GM21529 (cell line): ENCODE measurements around the gene FZD1.
"Not testable (repeated sequence)": the region's sequence is repeated elsewhere in the genome, so short reads cannot be mapped to it uniquely, and the experiment has no call there.

Experiments
- ATAC-seq: cut with Tn5 transposase; IDR thresholded peaks from one replicate; pipeline ENCODE4 v1.9.1; 2021; ENCODE audit not compliant: unreplicated experiment

Gene FZD1

GRCh38 chr7:91295576-91295975 lies 31.3 kb downstream of the FZD1 start:
- no peak for ATAC-seq

GRCh38 chr7:91297939-91298338 lies 33.7 kb downstream of the FZD1 start:
- ATAC-seq, result no peak

GRCh38 chr7:91299952-91300775 lies 35.9 kb downstream of the FZD1 start:
- no peak for ATAC-seq

- ATAC-seq, result no peak
Observed at GRCh38 chr7:91302794-91303193, 38.6 kb downstream of the FZD1 start.

GRCh38 chr7:91306266-91306665 lies 42.0 kb downstream of the FZD1 start:
- ATAC-seq, result no peak

GRCh38 chr7:91307467-91307866 lies 43.2 kb downstream of the FZD1 start:
- no peak for ATAC-seq

GRCh38 chr7:91308191-91308590 lies 44.0 kb downstream of the FZD1 start:
- not testable (repeated sequence) for ATAC-seq

- ATAC-seq, result no peak
Observed at GRCh38 chr7:91310830-91311460, 46.7 kb downstream of the FZD1 start.

GRCh38 chr7:91311839-91312238 lies 47.6 kb downstream of the FZD1 start:
- ATAC-seq, result no peak

- ATAC-seq, result no peak
Observed at GRCh38 chr7:91313113-91313512, 48.9 kb downstream of the FZD1 start.

GRCh38 chr7:91314591-91315323 lies 50.5 kb downstream of the FZD1 start:
- ATAC-seq, result no peak

- no peak for ATAC-seq
Observed at GRCh38 chr7:91316426-91316825, 52.2 kb downstream of the FZD1 start.

- ATAC-seq, result no peak
Observed at GRCh38 chr7:91319351-91319750, 55.1 kb downstream of the FZD1 start.

GRCh38 chr7:91320366-91321078 lies 56.3 kb downstream of the FZD1 start:
- no peak for ATAC-seq
